ENCODE data around the gene MAPK8.

Gene MAPK8

GRCh38 chr10:48452879-48453412, 146.5 kb downstream of the MAPK8 start:
- Histone ChIP-seq H3K36me3 (ENCODE audit: insufficient read depth, insufficient read length, low read length) (peaks cover 18% of the 10 kb centered on the region), H3K4me3 (ENCODE audit: insufficient read length, low read depth) (no peak overlapping the region), H3K9me3 (ENCODE audit: insufficient read depth, low read length) (no peaks in the 10 kb centered on the region), H3K9ac (ENCODE audit: insufficient read length, low read depth) (no peak overlapping the region), H3K4me1 (ENCODE audit: insufficient read depth, insufficient read length) (no peaks in the 10 kb centered on the region), H3K27me3 (ENCODE audit: insufficient read depth, insufficient read length) (no peaks in the 10 kb centered on the region)
- DNase-seq (ENCODE audit: low read depth, low spot score): no peak
- no peak for TF ChIP-seq SUZ12 (IDR thresholded peaks at IDR 0.05; ENCODE audit: extremely low read depth, insufficient read depth, insufficient read length)
- TF ChIP-seq YY1 (IDR thresholded peaks at IDR 0.05; ENCODE audit: insufficient read depth, insufficient read length): no peak
- no peak for TF ChIP-seq ZNF274 (IDR thresholded peaks at IDR 0.05; ENCODE audit: low read depth, low read length)

GRCh38 chr10:48453451-48454301, 147.2 kb downstream of the MAPK8 start:
- TF ChIP-seq YY1 (IDR thresholded peaks at IDR 0.05; ENCODE audit: insufficient read depth, insufficient read length): no peak
- Histone ChIP-seq H3K4me1 (ENCODE audit: insufficient read depth, insufficient read length) (no peaks in the 10 kb centered on the region), H3K36me3 (ENCODE audit: insufficient read depth, insufficient read length, low read length) (peaks cover 18% of the 10 kb centered on the region), H3K9me3 (ENCODE audit: insufficient read depth, low read length) (no peaks in the 10 kb centered on the region), H3K27me3 (ENCODE audit: insufficient read depth, insufficient read length) (no peaks in the 10 kb centered on the region), H3K9ac (ENCODE audit: insufficient read length, low read depth) (no peak overlapping the region), H3K4me3 (ENCODE audit: insufficient read length, low read depth) (no peak overlapping the region)
- DNase-seq (ENCODE audit: low read depth, low spot score): no peak

- H3K9me3 ChIP-seq (ENCODE audit: insufficient read depth, low read length): no peaks in the 10 kb centered on the region
- no peak for DNase-seq (ENCODE audit: low read depth, low spot score)
- H3K4me3 ChIP-seq (ENCODE audit: insufficient read length, low read depth): no peak overlapping the region
- TF ChIP-seq SUZ12 (IDR thresholded peaks at IDR 0.05; ENCODE audit: extremely low read depth, insufficient read depth, insufficient read length) (no peak), ZNF274 (IDR thresholded peaks at IDR 0.05; ENCODE audit: low read depth, low read length) (no peak), YY1 (IDR thresholded peaks at IDR 0.05; ENCODE audit: insufficient read depth, insufficient read length) (no peak)
- H3K36me3 ChIP-seq (ENCODE audit: insufficient read depth, insufficient read length, low read length): peaks cover 18% of the 10 kb centered on the region
- H3K9ac ChIP-seq (ENCODE audit: insufficient read length, low read depth): no peak overlapping the region
- H3K27me3 ChIP-seq (ENCODE audit: insufficient read depth, insufficient read length): no peaks in the 10 kb centered on the region
- peaks cover 3% of the 10 kb centered on the region for H3K4me1 ChIP-seq (ENCODE audit: insufficient read depth, insufficient read length)
These were observed 148.0 kb downstream of the MAPK8 start for GRCh38 chr10:48454302-48455054.

- no peak for DNase-seq (ENCODE audit: low read depth, low spot score)
- Histone ChIP-seq H3K27me3 (ENCODE audit: insufficient read depth, insufficient read length) (no peaks in the 10 kb centered on the region), H3K9me3 (ENCODE audit: insufficient read depth, low read length) (no peaks in the 10 kb centered on the region), H3K36me3 (ENCODE audit: insufficient read depth, insufficient read length, low read length) (peaks cover 14% of the 10 kb centered on the region), H3K4me1 (ENCODE audit: insufficient read depth, insufficient read length) (peaks cover 3% of the 10 kb centered on the region), H3K9ac (ENCODE audit: insufficient read length, low read depth) (no peak overlapping the region), H3K4me3 (ENCODE audit: insufficient read length, low read depth) (no peak overlapping the region)
- TF ChIP-seq YY1 (IDR thresholded peaks at IDR 0.05; ENCODE audit: insufficient read depth, insufficient read length) (no peak), ZNF274 (IDR thresholded peaks at IDR 0.05; ENCODE audit: low read depth, low read length) (no peak), SUZ12 (IDR thresholded peaks at IDR 0.05; ENCODE audit: extremely low read depth, insufficient read depth, insufficient read length) (no peak)
These were observed 148.5 kb downstream of the MAPK8 start for GRCh38 chr10:48455055-48455391.

- no peak for DNase-seq (ENCODE audit: low read depth, low spot score)
- Histone ChIP-seq H3K9ac (ENCODE audit: insufficient read length, low read depth) (no peak overlapping the region), H3K36me3 (ENCODE audit: insufficient read depth, insufficient read length, low read length) (peaks cover 11% of the 10 kb centered on the region), H3K4me3 (ENCODE audit: insufficient read length, low read depth) (no peak overlapping the region), H3K27me3 (ENCODE audit: insufficient read depth, insufficient read length) (no peaks in the 10 kb centered on the region), H3K4me1 (ENCODE audit: insufficient read depth, insufficient read length) (peaks cover 3% of the 10 kb centered on the region), H3K9me3 (ENCODE audit: insufficient read depth, low read length) (no peaks in the 10 kb centered on the region)
- TF ChIP-seq YY1 (IDR thresholded peaks at IDR 0.05; ENCODE audit: insufficient read depth, insufficient read length): no peak
- TF ChIP-seq ZNF274 (IDR thresholded peaks at IDR 0.05; ENCODE audit: low read depth, low read length): no peak
- TF ChIP-seq SUZ12 (IDR thresholded peaks at IDR 0.05; ENCODE audit: extremely low read depth, insufficient read depth, insufficient read length): no peak
These were observed 149.1 kb downstream of the MAPK8 start for GRCh38 chr10:48455392-48456151.

GRCh38 chr10:48456361-48456804, 149.9 kb downstream of the MAPK8 start:
- Histone ChIP-seq H3K4me3 (ENCODE audit: insufficient read length, low read depth) (no peak overlapping the region), H3K4me1 (ENCODE audit: insufficient read depth, insufficient read length) (peaks cover 3% of the 10 kb centered on the region), H3K27me3 (ENCODE audit: insufficient read depth, insufficient read length) (no peaks in the 10 kb centered on the region), H3K36me3 (ENCODE audit: insufficient read depth, insufficient read length, low read length) (peaks cover 10% of the 10 kb centered on the region), H3K9me3 (ENCODE audit: insufficient read depth, low read length) (no peaks in the 10 kb centered on the region), H3K9ac (ENCODE audit: insufficient read length, low read depth) (no peak overlapping the region)
- no peak for DNase-seq (ENCODE audit: low read depth, low spot score)
- no peak for TF ChIP-seq ZNF274 (IDR thresholded peaks at IDR 0.05; ENCODE audit: low read depth, low read length)
- TF ChIP-seq SUZ12 (IDR thresholded peaks at IDR 0.05; ENCODE audit: extremely low read depth, insufficient read depth, insufficient read length): no peak
- TF ChIP-seq YY1 (IDR thresholded peaks at IDR 0.05; ENCODE audit: insufficient read depth, insufficient read length): no peak
